GM18520 (cell line): ENCODE data around the gene PTCD1.
A peak's percentile ranks its signal among the peaks of the same experiment; 100 is the strongest.

Experiments
- ATAC-seq: cut with Tn5 transposase; IDR thresholded peaks from one replicate; pipeline ENCODE4 v1.9.1; 2021; ENCODE audit not compliant: unreplicated experiment

The PTCD1 gene, protein sequence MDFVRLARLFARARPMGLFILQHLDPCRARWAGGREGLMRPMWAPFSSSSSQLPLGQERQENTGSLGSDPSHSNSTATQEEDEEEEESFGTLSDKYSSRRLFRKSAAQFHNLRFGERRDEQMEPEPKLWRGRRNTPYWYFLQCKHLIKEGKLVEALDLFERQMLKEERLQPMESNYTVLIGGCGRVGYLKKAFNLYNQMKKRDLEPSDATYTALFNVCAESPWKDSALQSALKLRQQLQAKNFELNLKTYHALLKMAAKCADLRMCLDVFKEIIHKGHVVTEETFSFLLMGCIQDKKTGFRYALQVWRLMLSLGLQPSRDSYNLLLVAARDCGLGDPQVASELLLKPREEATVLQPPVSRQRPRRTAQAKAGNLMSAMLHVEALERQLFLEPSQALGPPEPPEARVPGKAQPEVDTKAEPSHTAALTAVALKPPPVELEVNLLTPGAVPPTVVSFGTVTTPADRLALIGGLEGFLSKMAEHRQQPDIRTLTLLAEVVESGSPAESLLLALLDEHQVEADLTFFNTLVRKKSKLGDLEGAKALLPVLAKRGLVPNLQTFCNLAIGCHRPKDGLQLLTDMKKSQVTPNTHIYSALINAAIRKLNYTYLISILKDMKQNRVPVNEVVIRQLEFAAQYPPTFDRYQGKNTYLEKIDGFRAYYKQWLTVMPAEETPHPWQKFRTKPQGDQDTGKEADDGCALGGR

DNA sequence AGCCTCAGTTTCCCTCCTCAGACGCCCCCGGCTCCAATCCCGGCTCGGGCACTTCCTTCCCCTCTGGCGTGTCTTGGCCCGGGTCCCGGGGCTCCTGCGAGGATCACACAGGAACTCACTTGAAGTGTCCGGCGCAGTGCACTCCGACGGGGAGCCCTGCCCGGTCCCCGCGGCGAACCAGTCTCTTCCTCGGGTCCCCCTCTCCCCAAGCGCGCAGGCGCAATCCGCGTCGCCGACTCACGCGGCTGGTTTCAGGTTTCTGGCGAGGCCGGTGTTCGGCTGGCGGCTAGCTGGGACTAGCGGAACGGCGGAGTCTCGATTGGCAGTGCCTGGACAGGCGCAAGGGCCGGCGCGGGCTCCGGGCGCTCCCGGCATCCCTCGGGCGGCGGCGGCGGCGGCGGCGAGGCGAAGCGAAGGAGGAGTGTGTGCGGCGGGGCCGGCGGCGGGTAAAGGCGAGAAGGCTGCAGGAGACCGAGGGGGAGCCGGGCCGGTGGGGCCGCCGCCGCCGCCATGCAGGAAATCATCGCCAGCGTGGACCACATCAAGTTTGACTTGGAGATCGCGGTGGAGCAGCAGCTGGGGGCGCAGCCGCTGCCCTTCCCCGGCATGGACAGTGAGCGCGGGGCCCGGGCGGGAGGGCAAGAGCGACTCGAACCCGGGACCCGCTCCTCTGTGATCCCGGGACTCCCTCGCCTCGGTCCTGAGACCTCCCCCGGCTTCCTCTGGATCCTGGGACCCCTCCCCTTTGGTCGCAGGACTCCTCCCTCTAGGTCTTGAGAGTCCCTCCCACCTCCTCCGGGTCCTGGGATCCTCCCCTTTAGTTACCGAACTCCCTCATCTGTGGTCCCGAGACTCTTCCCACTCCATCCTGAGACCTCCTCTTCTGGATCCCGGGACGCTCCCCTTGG lies at the start of gene PTCD1, which contains the start of gene CPSF4:
Gene PTCD1 (minus strand): TSS at position 226 of the 908 bp plus-strand sequence. CDS start 3,556 bp downstream, outside the sequence.
Gene CPSF4 (plus strand): TSS at position 371 of the 908 bp plus-strand sequence. CDS start 140 bp downstream, at position 511.
- peak; percentile 93 for ATAC-seq

DNA sequence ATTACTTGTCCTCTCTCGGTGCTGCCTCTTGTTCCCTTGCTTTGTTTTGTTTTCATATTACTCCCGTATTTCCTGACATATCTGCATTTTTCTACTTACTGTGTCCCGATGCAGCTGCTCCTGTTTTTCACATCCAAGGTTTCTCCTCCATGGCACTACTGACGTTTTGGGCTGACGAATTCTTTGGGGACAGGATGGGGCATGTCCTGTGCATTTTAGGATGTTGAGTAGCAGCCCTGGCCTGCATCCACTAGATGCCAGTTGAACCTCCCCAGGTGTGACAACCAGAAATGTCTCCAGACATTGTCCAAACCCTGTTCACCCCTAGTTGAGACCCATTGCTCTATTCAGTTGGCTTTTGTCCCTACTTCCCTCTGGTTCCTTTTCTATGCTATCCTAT lies 46.5 kb upstream of the PTCD1 start:
- ATAC-seq = no peak

DNA sequence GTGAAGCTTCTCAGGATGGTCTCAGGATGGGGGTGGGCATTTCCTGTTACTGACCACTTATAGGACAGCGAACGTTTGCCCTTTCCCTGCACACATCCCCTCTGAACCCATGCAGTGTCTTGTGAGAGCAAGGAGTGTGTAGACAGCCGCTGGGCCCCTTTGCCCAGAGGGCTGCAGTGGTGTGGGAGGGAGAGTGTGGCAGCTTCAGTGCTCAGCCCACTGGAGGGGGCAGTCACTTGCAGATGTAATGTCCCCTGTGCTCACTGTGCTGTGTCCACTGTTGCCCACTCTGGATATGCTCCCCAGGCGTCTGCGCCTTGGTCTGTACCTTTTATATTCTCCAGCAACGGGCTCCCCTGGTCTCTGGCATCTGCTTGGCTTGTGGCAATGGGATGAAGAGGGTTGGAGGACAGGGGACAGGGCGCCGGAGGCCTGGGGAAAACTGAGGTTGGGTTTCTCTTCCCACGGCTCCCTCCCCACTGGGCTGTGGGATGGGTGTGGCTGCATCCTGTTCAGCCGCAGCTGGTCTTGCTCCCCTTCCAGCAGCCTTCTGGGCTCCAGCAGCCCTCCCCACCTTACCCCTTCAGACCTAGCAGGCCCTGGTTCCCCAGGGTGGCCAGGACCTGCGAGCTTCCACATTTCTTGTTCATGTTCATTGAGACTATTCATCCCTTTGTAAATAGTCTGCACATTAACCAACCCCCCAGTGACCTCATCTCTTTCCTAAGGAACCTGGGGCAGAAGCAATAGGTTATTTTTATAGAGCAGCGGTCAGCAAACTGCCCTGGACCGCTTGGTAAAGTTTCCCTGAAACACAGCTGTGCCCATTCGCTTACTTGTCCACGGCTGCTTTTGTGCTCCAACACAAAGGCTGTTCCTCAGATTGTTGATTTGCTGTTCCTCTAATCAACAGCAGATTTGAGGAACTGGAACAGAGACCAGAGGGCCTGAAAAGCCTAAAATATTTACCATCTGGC lies 40.2 kb upstream of the PTCD1 start:
- ATAC-seq = no peak

DNA sequence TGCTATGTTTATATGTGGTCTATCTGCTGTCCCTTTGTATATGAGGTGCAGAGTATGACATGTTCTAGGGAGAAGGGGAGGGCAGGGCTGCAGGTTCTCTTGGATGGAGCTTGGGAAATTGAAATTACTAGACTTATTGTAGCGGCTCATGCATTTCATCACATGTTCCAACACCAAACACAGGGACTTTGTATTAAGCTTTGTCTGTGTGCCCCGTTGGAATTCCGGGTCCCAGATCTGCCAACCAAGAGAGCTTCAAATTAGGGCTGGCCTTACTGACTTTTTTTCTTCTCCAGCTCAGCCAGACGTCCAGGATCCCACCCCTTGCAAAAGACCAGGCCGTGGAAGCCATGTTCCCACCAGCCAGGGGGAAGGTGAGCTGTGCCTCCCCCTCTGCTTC lies 37.5 kb upstream of the PTCD1 start:
- no peak for ATAC-seq

DNA sequence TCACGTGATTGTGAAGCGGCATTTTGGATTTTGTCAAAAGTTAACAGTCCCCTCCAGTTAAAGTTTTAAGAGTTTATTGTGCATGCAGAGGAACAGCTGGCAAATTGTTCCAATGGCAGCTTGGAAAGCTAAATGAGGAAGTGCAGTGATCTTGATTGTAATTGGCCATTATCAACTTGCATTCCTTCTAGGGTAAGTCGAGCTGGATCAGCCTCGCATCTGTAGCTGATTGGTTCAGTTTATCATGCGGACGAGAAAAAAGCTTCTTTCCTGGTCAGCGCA lies 34.7 kb upstream of the PTCD1 start:
- no peak for ATAC-seq

DNA sequence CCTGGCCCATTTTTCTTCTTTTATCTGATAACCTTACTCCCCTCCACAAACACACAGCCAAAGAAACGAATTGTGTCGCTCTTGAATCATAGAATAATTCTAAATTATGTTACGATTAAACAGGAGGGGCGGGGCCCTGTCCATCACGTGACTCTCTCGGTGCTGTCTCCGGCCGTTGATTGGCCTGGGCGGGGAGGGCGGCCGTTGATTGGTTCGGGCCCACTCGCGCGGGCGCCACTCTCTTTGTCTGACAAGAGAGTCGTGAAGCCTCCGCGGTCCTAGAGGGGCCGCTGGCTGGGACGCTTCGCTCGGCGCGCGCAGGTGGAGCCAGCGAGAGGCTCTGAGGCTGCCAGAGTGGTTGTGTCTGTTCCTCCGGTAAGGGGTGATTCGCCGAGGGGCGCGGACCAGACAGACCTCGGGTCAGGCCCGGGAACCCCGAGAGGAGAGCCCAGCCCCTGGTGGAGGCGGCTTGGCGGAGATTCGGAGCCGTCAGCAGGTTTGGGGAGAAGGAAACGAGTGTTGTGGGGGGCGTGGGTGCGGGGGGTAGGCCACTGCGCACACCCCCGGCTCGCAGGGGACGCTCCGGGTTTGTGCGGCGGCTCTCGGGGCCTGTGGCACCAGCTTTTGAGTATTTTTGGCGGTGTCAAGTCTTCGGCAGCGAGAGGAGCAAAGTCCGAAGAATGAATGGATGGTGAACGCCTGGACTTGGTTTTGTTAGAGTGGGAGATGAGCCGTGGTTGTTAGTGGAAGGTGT lies 34.1 kb upstream of the PTCD1 start, which contains the start of gene ZNF789:
Gene ZNF789 (plus strand): TSS at position 330 of the 754 bp plus-strand sequence. CDS start 3,567 bp downstream, outside the sequence.
- peak; percentile 90 for ATAC-seq

DNA sequence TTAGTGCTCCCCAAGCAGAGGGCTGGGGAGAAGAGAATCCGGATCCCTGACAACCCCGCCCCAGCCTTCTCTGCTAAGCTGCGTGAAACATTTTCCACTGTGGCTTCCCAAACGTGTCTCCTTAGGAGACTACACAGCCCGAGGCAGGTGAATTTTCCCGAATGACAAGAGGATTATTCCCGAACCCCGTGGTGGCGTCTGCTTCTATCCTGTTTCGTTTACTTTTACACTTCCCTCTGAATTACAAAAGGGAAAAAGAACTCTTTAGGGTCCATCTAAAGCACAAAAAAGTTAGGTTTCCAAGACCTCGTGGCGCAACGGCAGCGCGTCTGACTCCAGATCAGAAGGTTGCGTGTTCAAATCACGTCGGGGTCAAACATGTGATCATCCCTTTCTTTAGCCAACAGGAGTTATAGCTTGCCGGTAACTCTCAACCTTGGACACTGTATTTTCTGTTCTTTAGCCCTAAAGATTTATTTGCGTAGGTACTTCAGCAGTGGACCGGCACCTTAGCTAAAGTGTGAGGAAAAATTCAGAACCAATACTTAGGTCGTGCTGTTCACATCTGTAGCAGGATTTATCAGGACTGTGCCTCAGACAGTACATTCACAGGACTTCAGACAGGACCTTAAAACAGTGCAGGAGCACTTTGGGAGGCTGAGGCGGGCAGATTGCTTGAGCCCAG lies 30.9 kb upstream of the PTCD1 start:
- ATAC-seq = no peak

DNA sequence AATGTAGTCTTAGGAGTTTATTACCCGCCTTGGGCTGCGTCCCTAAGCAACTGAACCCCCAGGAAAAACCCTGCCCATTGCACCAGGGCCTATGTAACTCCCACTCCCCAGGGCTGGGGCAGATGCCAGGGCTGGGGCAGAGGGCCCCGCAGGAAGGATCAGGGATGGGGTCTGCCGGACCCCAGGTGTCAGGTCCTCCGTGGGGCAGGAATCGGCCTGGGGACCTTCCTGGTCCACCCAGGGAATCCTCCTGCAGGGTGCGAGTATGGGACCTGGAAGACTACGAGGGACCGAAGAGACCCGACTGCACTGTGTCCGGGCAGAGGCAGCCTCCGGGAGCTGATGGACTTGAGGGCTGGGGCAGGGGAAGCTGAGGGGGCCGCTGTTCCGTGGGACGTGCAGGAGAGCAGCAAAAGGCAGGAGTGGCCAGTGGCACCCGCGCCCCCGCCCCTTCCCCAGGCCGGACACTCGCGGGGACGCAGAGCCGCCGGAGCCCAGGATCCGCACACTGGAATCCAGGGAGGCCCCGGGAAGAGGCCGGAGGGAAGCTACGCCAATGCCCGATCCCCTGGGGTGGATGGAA lies 29.8 kb upstream of the PTCD1 start:
- ATAC-seq = no peak

DNA sequence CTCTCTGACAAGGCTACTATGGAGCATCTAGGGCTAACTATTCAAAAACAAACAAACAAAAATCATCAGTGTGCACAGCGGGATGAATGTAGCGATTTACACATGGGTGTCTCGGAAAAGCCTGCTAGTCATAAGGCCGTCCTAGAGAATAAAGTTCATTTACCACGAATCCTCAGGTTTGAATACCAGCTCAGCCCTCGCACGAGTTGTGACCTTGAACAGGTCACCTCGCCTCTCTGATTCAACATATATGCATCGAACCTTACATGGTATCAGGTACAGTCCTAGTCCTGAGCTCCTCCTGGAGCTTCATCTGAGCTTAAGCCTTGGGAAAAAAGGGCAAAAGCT lies 26.8 kb upstream of the PTCD1 start:
- ATAC-seq = no peak

DNA sequence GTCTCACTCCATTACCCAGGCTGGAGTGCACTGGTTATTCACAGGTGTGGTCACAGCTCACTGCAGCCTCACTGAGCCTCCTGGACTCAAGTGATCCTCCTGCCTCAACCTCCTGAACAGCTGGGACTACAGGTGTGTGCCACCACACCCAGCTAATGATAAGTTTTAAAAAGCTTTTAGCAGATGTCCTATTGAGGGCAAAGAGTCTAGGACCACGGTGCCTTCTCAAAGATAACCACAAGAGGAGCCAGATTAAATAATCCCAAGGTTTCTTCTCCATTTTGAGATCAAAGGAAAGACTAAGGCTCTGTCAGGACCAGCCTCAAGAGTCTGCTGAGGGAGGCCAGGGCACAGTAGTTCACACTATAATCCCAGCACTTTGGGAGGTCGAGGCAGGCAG lies 22.6 kb upstream of the PTCD1 start:
- no peak for ATAC-seq

DNA sequence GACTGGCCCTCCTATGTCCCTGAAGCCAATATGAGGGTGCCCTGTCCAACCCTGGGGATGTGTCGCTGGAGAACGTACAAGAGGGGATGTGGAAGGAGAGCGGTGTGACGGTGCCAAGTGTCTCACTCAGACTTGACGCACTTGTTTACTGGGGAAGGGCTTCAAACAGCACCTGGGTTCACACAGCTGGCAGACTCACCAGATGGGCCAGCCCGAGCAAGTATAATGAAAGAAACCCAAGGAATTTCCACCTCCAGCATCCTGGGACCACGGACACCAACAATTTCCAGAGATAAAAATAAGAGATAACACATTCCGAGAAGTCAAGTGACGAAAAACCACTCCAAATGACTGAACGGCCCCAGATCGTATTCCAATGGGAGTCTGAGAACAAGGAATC lies 22.1 kb upstream of the PTCD1 start:
- no peak for ATAC-seq

DNA sequence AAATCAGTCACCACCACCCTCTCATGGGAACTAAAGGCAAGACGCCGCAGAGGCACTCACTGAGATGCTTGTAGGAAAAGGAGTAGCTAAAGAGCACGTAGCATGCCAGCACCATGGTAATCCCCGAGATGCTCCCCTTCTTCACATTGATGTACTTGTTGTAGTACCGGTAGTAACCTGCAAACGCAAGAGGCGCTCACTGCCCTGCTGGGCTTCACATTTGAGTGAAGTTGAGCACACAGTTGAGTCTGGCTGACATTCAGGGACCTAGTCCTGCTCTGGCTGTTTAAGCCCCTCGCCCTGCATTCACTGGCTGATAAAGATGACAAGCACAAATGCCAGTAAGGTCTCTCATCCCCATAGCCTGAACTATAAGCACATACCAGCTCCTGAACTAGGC lies 20.5 kb upstream of the PTCD1 start:
- no peak for ATAC-seq

DNA sequence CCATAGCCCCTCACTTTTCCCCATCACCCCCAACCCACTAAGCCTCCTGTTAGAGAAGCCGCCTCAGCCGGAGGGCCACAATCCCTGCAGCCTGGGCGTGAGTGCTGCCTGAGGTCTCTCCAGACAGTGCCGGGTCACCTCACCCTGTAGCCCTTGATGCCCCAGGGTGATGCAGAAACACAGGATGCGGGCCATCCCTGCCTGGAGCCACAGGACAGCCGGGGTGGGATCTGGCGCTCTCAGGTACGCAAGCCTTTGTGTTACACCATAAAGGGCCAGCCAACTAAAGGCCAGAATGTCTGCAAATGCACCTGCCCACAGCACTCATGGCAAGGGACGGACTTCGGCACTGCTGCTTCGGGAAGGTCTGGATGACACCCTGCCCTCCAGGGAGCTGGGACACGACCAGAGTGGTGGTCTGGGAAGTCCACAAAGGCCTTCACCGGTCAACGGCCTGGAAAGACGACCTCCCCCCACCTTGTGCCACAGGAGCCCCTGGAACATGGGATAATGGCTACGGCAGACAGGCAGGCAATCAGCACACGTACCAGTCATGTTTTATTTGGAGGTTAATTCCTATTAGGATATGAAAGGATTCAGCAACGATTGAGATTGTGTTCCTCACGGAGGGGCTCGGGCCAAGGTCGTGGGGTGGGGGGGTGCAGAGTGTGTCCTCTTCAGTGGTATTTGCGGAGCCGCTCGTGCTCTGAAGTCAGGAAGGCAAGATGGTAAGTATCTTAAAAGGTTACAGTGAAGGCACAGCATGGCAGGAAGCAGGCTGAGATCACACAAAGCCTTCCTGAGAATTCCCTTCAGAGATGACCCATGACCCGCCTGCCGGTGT lies 19.3 kb upstream of the PTCD1 start:
- ATAC-seq = no peak

DNA sequence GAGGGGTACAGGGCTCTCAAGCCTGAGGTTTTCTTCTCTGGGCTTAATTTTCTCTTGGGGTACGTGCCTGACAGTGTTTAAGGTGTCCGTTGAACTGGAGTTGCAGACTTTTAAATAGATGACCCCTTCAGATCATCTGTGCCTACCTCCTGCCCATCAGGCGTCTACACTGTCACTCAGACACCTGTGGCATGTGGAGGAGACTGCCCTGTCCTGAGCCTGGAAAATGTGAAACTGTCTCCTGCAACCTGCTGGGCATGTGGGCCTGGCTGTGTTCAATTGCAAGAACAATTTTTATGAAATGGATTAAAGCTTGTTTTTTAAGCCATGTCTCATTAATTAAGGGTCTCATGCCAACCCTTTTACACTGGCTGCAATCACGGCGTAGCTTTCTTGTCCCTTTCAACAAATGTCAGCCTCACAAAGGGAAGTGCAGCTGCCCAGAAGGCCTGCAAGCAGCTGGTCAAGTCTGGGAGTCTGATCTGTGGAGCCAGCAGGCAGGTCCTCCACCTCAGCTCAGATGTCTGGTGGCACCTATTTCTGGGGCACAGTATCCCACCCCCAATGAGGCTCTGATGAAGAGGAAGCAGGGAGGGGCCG lies 18.6 kb upstream of the PTCD1 start:
- ATAC-seq = no peak

DNA sequence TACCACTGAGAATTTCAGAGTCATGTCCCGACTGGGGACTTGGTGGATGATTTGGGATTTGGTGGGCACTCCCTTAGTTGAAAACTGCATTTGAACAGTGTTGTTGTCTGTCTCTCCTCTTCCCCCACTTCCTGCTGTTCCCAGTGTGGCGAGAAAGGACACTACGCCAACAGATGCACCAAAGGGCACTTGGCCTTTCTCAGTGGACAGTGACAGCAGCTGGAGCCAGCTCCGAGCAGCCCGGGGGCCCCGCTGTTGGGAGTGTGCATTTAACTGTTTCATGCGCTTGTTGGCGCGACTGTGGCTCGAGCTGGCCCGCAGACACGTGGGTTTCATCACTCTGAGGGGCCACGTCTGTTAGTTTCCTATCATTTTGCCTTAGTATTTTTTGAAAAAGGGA lies 17.7 kb upstream of the PTCD1 start:
- ATAC-seq = no peak

DNA sequence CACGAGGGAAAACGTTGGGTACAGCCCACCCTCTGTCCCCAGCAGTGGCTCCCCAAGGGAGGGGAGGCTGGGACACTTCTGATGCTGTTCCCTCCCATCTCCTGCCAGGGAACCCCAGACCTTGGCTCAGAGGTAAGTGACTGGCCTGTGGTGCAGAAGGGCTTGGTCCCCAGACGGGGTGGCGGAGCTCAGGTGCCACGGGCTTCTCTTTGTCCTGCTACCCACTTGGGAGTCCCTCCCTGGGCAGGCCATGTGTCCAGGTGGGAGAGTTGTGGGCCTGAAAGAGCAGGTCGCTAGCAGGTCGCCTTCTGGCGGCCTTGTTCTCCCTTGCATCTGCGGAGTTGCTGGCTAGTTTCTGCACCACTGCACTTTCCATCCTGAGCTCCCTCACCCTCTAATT lies 17.3 kb upstream of the PTCD1 start:
- no peak for ATAC-seq

DNA sequence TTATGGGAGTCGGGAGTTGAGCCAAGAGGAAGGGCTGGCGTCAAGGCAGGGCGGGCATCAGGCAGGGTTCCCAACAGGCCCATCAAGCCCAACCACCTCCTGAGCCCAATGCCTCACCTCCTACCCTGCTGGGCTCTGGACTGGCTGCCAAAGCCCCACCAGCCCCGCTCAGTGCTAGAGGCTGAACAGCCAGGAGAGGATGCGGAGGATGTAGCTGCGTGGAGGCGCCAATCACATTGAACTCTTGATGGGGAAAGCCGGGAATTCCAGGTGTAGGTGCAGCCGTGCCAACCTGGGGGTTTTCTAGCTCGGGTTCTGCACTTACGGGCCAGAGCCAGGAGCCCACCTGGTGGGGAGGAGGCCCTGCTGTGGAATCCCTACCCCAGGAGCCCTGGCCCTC lies 14.5 kb upstream of the PTCD1 start:
- no peak for ATAC-seq
